Measurements from ENCODE around the gene CKMT2. TPM values are rescaled to one million over a fixed set of nuclear protein-coding genes. Genes with fewer than 3 reads are reported as not detected.
"Not testable (repeated sequence)": the region's sequence is repeated elsewhere in the genome, so short reads cannot be mapped to it uniquely, and the experiment has no call there.

Gene CKMT2
- total RNA-seq, 1 experiment from 2014 or later: not detected

DNA sequence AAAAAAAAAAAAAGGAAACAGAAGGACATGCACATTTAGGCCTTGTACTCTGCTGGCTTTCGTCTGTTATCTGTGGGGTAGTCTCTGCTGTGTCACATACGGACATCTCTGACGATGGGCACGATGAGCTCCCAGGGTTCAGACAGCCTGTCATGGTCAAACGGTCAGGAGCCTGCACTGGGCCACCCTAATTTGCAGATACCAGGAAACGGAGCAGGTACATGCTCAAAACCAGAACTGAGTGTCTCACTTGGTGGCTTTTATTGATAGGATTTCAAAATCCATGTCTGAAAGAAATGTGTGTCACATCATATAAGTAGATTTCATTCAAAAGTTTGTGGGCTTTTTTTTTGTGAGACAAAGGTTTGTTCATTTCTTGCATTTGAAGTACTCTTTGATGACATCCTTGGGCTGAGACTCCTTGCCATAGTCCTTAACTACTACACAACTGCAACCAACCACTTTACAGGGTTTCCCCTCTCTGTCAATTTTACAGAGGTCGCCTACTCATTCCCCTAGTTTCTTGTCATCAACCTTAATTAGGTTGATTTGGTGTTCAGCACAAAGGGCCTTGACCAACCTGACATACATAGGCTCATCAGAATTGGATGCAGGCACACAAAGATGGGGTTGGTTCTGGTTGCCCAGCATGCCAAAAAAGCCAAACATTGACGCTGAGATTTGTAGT is 9.0 kb downstream of the CKMT2 start:
- in situ Hi-C loops (cut with HindIII; ENCODE audit: low pct_unique_long_range_greater_than_20kb, low sequenced_read_pairs): no loop called here
- no peak for DNase-seq (ENCODE audit: low read depth, low spot score)

DNA sequence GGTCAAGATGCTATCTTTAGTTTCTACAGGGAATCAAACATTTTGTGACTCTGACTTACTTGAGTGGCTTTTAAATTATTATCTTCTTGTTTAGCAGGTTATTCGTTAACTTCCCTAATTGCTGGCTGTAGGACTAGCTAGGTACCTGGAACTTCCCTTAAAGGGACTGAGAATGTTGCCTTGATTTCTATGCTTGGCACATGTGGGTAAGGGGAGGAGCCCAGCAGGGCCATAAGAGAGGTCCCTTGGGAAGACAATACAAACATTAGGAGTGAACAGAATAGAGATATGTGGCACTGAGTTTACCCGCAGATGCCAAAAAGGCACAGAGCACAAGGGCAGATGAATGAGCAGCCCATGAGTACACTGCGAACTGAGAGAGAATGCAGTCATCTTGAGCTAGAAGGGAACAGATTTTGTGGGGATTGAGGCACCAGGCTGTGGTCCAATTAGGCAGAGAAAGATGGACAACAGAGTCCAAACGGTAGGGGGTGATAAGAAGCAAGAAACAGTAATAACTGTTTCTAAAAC is 9.8 kb downstream of the CKMT2 start:
- DNase-seq (ENCODE audit: low read depth, low spot score): peak; percentile 16
- in situ Hi-C loops (cut with HindIII; ENCODE audit: low pct_unique_long_range_greater_than_20kb, low sequenced_read_pairs): no loop called here

DNA sequence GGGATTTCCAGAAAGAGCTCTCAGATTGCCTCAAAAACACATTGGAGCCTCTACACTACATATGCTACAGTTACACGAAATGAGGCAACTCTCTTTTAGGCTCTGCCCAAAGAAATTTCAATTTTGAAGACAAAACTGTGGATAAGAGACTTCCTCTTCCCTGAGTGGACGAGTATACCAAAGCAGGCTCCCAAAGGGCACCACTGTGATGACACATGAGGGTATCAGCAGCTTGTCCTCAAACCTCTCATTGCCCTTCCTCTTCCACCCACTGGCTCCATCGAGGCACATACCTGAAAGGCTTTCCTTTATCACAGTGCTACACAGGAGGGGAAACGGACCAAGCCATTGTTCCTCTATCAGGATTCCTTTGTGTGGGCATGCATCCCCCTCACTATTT is 11.3 kb downstream of the CKMT2 start:
- DNase-seq (ENCODE audit: low read depth, low spot score): no peak
- in situ Hi-C loops (cut with HindIII; ENCODE audit: low pct_unique_long_range_greater_than_20kb, low sequenced_read_pairs): no loop called here

DNA sequence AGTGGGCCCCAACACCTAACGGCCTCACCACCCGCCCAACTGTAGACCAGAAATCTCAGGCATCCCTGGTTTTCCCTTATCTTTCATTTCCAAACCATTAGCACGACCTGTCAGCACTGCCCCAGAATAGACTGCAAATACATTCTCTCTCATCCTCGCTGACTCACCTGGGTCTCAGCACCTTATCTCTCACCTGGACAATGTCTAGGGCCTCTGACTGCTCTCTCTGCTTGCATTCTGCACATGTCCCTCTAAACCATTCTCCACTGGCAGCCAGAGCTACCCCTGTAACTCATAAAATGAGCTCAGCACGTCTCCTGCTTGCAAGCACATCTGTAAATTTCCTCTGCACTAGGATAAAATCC is 12.7 kb downstream of the CKMT2 start:
- in situ Hi-C loops (cut with HindIII; ENCODE audit: low pct_unique_long_range_greater_than_20kb, low sequenced_read_pairs): no loop called here
- no peak for DNase-seq (ENCODE audit: low read depth, low spot score)

DNA sequence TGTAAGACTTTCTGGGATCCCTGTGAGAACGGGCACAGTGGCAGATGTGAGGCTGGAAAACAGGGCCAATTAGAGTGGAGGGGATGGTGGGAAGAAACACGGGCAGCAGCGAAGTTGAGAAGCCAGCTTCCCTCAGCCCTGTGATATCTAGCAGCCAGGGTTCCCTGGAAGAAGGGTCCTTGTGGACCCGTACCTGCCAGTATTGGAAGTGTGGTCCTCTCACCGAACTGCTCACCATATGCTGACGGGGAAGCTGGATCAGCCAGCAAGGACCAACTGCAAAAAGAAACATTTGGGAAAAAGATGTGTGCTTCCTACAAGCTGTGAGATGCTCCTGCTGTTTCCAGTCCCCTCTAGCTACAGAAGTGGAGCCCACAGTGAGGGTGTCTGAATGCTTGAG is 13.6 kb downstream of the CKMT2 start:
- in situ Hi-C loops (cut with HindIII; ENCODE audit: low pct_unique_long_range_greater_than_20kb, low sequenced_read_pairs): no loop called here
- DNase-seq (ENCODE audit: low read depth, low spot score): no peak

DNA sequence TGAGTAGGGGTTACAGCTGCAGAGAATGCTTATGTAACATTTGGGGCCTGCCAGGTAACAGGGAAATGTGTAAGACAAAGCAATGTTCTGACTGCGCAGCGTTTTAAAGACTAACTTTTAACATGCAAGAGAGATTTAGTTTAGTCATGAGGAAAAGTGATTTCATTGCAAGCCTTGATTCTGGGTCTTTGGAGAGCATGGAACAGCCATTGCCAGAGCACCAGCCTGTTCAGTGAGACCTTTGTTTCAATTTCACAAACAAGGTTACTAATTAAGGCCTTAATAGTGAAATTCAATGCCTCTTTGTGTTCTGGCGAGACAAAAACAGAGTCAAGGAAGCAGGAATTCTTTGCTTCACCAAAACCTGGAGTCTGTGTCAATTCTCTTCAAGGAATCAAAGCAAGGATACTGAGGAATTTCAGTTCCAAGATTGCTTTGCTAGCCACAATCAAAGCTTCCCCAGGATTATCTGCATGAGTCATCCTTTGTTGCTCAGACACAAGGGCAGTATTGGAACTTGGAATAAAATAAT is 14.4 kb downstream of the CKMT2 start:
- DNase-seq (ENCODE audit: low read depth, low spot score): peak; percentile 20
- in situ Hi-C loops (cut with HindIII; ENCODE audit: low pct_unique_long_range_greater_than_20kb, low sequenced_read_pairs): no loop called here

DNA sequence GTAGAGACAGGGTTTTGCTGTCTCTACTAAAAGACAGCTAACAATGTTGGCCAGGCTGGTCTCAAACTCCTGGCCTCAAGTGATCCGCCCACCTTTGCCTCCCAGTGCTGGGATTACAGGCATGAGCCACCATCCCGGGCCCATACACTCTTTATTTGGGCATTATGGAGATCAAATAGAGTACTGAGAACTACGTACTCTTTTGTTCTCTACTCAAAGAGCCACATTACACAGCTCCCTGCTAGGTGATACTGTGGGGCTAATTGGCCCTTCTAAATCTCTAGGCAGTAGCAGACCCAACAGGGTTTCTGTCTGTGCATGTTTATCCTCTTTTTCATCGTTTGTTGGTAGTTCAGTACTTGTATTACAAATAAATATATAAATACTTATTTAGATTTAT is 16.1 kb downstream of the CKMT2 start:
- in situ Hi-C loops (cut with HindIII; ENCODE audit: low pct_unique_long_range_greater_than_20kb, low sequenced_read_pairs): no loop called here
- DNase-seq (ENCODE audit: low read depth, low spot score): no peak

DNA sequence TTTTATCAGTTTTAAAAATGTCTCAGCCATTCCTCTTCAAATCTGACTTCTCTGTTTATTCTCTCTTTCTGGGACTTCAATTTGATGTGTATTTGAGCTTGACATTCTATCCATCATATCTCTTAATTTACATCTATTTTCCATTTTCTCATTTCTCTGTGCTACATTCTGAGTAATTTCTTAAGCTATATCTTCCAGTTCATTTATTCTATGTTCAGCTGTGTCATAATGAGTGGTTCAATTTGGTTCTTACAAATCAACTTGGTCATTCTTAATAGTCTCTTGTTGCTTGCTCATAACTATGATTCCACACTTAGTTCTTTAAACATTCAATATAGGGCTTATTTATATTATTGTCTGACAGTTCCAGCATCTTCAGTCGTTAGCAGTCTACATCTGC is 16.9 kb downstream of the CKMT2 start:
- in situ Hi-C loops (cut with HindIII; ENCODE audit: low pct_unique_long_range_greater_than_20kb, low sequenced_read_pairs): no loop called here
- DNase-seq (ENCODE audit: low read depth, low spot score): no peak

DNA sequence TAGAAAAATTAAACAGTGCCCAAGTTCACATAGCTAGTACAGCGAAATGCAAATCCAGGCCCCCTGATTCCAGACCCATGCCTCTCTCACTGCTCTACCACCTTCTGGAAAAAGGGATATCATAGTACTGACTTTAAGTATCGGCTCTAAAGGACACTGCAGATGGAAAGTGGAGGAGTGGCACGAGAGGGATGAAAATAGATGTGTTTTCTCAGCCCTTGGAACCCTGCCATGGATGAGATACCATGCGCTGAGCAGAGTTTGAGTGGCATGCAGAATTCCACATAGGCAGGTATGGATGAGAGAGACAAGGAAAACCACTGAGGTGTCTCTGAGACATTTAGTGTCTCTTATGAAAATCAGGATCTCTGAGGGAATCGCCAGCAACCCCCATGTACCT is 18.8 kb downstream of the CKMT2 start:
- no peak for DNase-seq (ENCODE audit: low read depth, low spot score)
- in situ Hi-C loops (cut with HindIII; ENCODE audit: low pct_unique_long_range_greater_than_20kb, low sequenced_read_pairs): no loop called here

DNA sequence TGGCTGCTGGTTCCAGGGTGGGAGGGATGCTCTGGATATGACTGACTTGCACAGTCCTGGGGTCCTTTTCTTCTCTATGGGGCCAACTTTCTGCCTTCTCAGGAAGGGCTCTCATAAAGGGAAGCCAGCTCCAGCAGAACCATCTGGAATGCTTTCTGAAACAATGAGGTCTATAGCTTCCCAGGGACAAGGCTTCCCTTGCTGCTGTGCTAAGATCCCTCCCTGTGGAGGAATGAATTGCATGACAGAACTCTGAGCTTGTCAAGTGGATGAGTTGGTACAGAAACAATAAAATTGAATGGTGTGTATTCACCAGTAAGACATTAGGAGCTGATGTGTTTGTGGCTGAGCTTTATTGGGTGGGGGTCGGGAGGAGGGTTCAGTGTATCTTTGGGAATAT is 19.8 kb downstream of the CKMT2 start:
- in situ Hi-C loops (cut with HindIII; ENCODE audit: low pct_unique_long_range_greater_than_20kb, low sequenced_read_pairs): no loop called here
- DNase-seq (ENCODE audit: low read depth, low spot score): no peak

DNA sequence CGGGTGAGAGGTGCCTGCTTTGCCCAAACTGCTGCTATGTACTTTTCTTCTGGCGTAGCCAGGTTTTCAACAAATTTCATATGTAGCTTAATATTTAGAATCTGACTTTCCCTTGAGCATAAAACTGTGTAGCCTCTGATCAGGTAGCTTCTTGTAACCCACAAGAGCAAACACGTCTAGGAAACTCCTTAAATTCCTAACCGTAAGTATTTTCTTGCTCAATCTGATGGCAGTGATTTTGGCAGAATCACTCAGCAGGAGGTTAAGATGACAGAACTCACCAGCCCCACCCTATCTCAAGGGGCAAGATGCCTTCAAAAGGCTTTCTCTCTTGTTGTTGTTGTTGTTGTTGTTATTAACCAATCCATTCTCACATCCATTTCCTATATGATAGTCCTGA is 20.8 kb downstream of the CKMT2 start:
- DNase-seq (ENCODE audit: low read depth, low spot score): no peak
- in situ Hi-C loops (cut with HindIII; ENCODE audit: low pct_unique_long_range_greater_than_20kb, low sequenced_read_pairs): no loop called here

DNA sequence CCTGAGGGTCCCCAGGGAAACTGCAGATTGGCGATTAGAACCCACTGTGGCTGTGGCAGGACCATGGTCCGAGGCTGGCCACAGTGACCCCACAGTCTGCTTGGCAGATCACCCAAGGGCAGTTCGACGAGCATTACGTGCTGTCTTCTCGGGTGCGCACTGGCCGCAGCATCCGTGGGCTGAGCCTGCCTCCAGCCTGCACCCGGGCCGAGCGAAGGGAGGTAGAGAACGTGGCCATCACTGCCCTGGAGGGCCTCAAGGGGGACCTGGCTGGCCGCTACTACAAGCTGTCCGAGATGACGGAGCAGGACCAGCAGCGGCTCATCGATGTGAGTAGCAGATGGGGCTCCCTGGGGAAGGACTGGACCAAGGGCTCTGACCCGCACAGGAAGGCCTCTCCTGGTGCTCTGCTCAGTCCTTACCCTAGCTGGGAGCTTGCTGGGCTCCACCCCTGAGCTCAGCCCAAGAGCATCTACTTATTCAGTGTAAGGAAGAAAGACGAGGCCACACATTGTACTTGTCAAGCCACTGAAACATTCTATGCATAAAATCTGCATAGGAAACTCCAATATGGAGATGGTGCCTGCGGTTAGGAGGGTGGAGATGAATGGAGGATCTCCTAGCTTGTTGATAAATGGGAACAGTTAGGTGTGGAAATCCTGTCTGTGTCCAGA is 21.9 kb downstream of the CKMT2 start:
- no peak for DNase-seq (ENCODE audit: low read depth, low spot score)

DNA sequence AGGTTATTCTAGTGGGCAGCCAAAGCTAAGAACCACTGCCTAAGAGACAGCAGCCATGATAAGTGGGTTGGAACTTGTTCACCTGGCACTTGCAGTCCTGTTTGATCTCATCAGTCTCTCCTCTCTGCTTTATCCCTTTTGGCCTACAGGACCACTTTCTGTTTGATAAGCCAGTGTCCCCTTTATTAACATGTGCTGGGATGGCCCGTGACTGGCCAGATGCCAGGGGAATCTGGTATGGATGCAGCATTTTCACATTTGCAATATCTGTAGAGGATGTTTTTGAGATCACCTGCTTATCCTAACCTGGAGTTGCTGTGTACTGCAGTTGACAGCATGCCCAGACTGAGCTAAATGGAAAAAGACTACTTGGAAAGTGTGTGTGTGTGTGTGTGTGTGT is 23.6 kb downstream of the CKMT2 start:
- in situ Hi-C loops (cut with HindIII; ENCODE audit: low pct_unique_long_range_greater_than_20kb, low sequenced_read_pairs): no loop called here
- no peak for DNase-seq (ENCODE audit: low read depth, low spot score)

More for the DNA sequence above, 21.9 kb downstream of the CKMT2 start:
- in situ Hi-C loops (cut with HindIII; ENCODE audit: low pct_unique_long_range_greater_than_20kb, low sequenced_read_pairs): no loop called here

DNA sequence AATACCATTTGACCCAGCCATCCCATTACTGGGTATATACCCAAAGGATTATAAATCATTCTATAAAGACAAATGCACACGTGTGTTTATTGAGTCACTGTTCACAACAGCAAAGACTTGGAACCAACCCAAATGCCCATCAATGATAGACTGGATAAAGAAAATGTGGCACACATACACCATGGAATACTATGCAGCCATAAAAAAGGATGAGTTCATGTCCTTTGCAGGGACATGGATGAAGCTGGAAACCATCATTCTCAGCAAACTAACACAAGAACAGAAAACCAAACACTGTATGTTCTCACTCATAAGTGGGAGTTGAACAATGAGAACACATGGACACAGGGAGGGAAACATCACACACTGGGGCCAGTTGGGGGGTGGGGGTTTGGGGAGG is 29.7 kb downstream of the CKMT2 start:
- in situ Hi-C loops (cut with HindIII; ENCODE audit: low pct_unique_long_range_greater_than_20kb, low sequenced_read_pairs); DNase-seq (ENCODE audit: low read depth, low spot score): not testable (repeated sequence)

DNA sequence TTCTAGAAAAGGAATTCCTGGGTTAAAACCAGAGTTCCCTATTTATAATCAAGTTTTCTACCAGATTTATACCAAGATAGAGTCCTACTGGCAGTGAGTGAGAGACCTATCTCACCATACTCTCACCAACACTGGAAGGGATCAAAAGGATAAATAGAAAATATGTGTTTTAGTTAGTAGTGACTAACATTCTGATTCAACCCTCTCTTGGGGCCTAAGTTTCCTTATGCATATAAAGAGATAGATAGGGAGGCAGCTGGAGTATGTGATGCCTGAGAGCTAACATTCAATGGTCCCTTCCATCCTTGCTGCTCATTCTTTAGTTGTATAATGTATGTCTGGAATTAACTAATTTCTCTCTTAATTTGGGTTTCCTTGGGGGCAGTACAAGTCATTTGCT is 32.0 kb downstream of the CKMT2 start:
- in situ Hi-C loops (cut with HindIII; ENCODE audit: low pct_unique_long_range_greater_than_20kb, low sequenced_read_pairs): no loop called here

DNA sequence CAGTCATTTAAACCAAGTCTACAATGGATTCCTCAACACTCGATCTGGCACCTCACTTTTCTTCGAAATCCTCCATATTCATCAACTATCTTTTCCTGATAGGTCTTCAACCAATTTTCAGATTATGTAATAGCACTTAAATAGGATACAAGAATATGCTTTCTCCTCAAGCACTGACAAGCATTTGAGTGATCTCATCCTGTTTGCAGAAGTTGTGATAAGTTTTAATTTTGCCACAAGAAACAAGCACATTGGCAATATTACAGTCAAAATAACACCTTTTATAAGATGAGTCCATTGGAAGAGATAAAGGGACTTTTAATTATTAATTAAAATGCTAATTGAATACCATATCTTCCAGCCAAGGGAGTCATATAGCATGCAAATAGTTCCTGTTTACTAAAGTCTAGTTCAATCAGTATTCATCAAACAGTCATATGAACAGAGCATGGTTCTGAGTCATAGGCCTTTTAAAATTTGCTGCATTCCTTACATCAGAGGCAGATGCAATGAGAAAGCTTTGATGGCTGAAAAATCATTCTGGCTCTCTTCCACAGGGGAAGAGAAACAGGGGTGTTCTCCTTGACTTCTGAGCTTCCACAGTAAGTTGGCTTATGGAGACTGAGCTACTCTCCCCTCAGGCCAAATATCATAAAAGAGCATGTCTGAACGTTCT is 35.5 kb downstream of the CKMT2 start:
- DNase-seq (ENCODE audit: low read depth, low spot score): peak; percentile 93
- in situ Hi-C loops (cut with HindIII; ENCODE audit: low pct_unique_long_range_greater_than_20kb, low sequenced_read_pairs): no loop called here

More for the DNA sequence above, 32.0 kb downstream of the CKMT2 start:
- no peak for DNase-seq (ENCODE audit: low read depth, low spot score)

DNA sequence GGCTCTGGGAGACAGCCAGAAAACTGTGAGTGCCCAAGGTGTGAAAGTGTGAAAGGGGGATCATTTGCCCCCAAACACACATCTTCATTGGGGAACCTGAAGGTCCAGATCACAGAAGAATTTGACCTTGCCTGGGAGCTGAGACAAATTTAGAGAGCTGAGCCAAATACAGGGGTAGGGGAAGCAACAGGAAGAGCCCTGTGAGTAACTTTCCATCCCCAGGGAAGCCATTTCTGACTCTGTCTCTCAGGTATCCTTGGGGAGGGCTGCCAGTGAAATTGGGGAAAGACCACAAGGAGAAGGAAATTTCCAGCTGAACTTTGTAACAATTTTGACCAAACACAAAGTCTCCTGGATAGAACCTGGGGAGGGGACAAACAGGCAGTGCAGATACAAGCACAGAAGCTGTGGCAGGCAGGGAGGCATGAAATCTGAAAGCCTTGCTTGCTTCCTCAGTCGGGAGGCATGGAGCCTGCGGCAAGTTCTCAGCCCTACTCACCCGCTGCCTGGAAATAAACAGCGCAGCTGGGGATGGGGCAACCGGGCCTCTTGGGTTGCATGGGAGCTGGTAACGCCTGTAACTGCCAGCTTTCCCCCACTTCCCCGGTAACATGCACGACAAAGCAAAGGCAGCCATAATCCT is 36.8 kb downstream of the CKMT2 start:
- peak; percentile 17 for DNase-seq (ENCODE audit: low read depth, low spot score)
- in situ Hi-C loops (cut with HindIII; ENCODE audit: low pct_unique_long_range_greater_than_20kb, low sequenced_read_pairs): no loop called here

DNA sequence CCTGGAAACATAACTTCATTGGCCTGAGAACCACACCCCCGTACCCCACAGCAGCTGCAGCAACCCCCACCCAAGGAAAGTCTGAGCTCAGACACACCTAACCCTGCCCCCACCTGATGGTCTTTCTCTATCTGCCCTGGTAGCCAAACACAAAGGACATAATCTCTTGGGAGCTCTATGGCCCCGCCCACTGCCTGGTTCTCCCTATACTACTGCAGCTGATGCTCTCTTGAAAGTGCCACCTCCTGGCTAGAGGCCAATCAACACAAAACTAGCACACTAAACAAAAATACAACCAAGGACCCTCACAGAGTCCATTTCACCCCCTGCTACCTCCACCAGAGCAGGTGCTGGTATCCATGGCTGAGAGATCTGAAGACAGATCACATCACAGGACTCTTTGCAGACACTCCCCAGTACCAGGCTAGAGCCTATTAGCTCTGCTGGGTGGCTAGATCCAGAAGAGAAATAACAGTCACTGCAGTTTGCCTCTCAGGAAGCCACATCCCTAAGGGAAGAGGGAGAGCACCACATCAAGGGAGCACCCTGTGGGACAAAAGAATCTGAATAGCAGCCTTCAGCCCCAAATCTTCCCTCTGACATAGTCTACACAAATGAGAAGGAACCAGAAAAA is 37.4 kb downstream of the CKMT2 start:
- in situ Hi-C loops (cut with HindIII; ENCODE audit: low pct_unique_long_range_greater_than_20kb, low sequenced_read_pairs): not testable (repeated sequence)
- peak; percentile 50 for DNase-seq (ENCODE audit: low read depth, low spot score)

All from SK-MEL-5 (cell line).